ENCODE data around the gene CATSPERE.

DNA sequence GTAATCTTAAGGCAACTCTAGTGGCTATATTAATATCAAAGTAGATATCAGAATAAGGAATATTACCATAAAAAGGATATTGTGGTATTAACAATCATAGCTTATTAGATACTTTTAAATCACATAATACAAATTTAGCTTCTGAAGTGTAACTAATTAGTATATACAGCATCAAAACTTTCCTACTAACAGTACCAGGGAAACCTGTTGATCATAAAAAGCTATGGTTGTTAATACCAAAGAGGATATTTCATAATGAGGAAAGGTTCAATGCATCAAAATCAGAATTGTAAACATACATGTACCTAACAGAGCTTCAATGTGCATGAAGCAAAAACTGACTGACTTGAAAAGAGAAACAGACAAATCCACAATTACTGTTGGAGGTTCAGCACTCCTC lies 33.4 kb upstream of the CATSPERE start:
- TF ChIP-seq, protein P1, sequence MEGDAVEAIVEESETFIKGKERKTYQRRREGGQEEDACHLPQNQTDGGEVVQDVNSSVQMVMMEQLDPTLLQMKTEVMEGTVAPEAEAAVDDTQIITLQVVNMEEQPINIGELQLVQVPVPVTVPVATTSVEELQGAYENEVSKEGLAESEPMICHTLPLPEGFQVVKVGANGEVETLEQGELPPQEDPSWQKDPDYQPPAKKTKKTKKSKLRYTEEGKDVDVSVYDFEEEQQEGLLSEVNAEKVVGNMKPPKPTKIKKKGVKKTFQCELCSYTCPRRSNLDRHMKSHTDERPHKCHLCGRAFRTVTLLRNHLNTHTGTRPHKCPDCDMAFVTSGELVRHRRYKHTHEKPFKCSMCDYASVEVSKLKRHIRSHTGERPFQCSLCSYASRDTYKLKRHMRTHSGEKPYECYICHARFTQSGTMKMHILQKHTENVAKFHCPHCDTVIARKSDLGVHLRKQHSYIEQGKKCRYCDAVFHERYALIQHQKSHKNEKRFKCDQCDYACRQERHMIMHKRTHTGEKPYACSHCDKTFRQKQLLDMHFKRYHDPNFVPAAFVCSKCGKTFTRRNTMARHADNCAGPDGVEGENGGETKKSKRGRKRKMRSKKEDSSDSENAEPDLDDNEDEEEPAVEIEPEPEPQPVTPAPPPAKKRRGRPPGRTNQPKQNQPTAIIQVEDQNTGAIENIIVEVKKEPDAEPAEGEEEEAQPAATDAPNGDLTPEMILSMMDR (IDR thresholded peaks at IDR 0.05; ENCODE audit: control extremely low read depth in 1 of 3, insufficient read depth in 1 of 3, low read depth in 1 of 3, low read length in 3 of 3), result no peak
- TF ChIP-seq CEBPB (IDR thresholded peaks at IDR 0.05; ENCODE audit: low read depth, low read length) (no peak), RAD21 (IDR thresholded peaks at IDR 0.05 in 1 of 2, conservative IDR thresholded peaks at IDR 0.05 in 1 of 2; ENCODE audit: low read depth in 2 of 2, low read length in 2 of 2) (no peak), POLR2A (IDR thresholded peaks at IDR 0.05; ENCODE audit: control extremely low read depth in 1 of 2, low read depth in 2 of 2, low read length in 2 of 2) (no peak), POLR2AphosphoS5 (IDR thresholded peaks at IDR 0.05; ENCODE audit: low read depth, low read length) (no peak), RFX5 (IDR thresholded peaks at IDR 0.05; ENCODE audit: borderline replicate concordance, low read depth, low read length) (no peak), CTBP2 (IDR thresholded peaks at IDR 0.05; ENCODE audit: borderline replicate concordance, insufficient read depth, insufficient read length, low read length) (no peak), BRCA1 (IDR thresholded peaks at IDR 0.05; ENCODE audit: low read depth, low read length) (no peak), SP1 (IDR thresholded peaks at IDR 0.05; ENCODE audit: low read depth, low read length) (no peak), ZNF274 (IDR thresholded peaks at IDR 0.05; ENCODE audit: borderline replicate concordance, extremely low read depth, low read length) (no peak), JUND (IDR thresholded peaks at IDR 0.05; ENCODE audit: low read length) (no peak), CHD2 (IDR thresholded peaks at IDR 0.05; ENCODE audit: low read length) (no peak)
- TF ChIP-seq, protein P2, sequence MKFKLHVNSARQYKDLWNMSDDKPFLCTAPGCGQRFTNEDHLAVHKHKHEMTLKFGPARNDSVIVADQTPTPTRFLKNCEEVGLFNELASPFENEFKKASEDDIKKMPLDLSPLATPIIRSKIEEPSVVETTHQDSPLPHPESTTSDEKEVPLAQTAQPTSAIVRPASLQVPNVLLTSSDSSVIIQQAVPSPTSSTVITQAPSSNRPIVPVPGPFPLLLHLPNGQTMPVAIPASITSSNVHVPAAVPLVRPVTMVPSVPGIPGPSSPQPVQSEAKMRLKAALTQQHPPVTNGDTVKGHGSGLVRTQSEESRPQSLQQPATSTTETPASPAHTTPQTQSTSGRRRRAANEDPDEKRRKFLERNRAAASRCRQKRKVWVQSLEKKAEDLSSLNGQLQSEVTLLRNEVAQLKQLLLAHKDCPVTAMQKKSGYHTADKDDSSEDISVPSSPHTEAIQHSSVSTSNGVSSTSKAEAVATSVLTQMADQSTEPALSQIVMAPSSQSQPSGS (IDR thresholded peaks at IDR 0.05; ENCODE audit: low read length), result no peak
